ENCODE results near the gene SLC3A2. TPM values are rescaled to one million over a fixed set of nuclear protein-coding genes. Genes with fewer than 3 reads are reported as not detected.

Gene SLC3A2
- total and polyA plus RNA-seq, 2 of the 13 experiments (the other 11 are each of a cell fraction or from before 2014, with no cell fraction given) = 213 to 226 TPM

GRCh38 chr11:62841361-62842170, 39.1 kb upstream of the SLC3A2 start (continued):
- TF ChIP-seq ZNF800 (CRISPR knock-in tag; IDR thresholded peaks at IDR 0.05) (peak; percentile 91), ZNF598 (CRISPR knock-in tag; IDR thresholded peaks at IDR 0.05; ENCODE audit: borderline replicate concordance) (no peak), ZFP90 (CRISPR knock-in tag; IDR thresholded peaks at IDR 0.05; ENCODE audit: borderline replicate concordance) (0 out of 2 replicates have a peak, but pooled peaks have one; percentile 33), PCBP1 (IDR thresholded peaks at IDR 0.05; ENCODE audit: borderline replicate concordance, low read depth, low read length) (no peak), ZNF496 (CRISPR knock-in tag; IDR thresholded peaks at IDR 0.05; ENCODE audit: insufficient replicate concordance) (no peak), MAFK (conservative IDR thresholded peaks at IDR 0.05 in 1 of 2, IDR thresholded peaks at IDR 0.05 in 1 of 2; ENCODE audit: low read length in 2 of 2) (no peak), CHD4 (IDR thresholded peaks at IDR 0.05; ENCODE audit: borderline replicate concordance, low read length) (no peak), ADNP (CRISPR knock-in tag; IDR thresholded peaks at IDR 0.05) (no peak), ZNF235 (CRISPR knock-in tag; IDR thresholded peaks at IDR 0.05; ENCODE audit: borderline replicate concordance) (no peak; the same call in 1 of the 2 replicates), ZNF883 (CRISPR knock-in tag; IDR thresholded peaks at IDR 0.05; ENCODE audit: not compliant biosample characterization) (no peak), RBFOX2 (IDR thresholded peaks at IDR 0.05; ENCODE audit: low read depth, low read length) (peak; percentile 91), NFRKB (IDR thresholded peaks at IDR 0.05) (no peak), CHCHD3 (CRISPR knock-in tag; IDR thresholded peaks at IDR 0.05) (peak; percentile 55; the same call in 1 of the 2 replicates), ZSCAN20 (CRISPR knock-in tag; IDR thresholded peaks at IDR 0.05; ENCODE audit: borderline replicate concordance) (peak; percentile 55; the same call in 1 of the 2 replicates), KLF6 (CRISPR knock-in tag; IDR thresholded peaks at IDR 0.05) (peak; percentile 99)
- TF ChIP-seq, protein P1, sequence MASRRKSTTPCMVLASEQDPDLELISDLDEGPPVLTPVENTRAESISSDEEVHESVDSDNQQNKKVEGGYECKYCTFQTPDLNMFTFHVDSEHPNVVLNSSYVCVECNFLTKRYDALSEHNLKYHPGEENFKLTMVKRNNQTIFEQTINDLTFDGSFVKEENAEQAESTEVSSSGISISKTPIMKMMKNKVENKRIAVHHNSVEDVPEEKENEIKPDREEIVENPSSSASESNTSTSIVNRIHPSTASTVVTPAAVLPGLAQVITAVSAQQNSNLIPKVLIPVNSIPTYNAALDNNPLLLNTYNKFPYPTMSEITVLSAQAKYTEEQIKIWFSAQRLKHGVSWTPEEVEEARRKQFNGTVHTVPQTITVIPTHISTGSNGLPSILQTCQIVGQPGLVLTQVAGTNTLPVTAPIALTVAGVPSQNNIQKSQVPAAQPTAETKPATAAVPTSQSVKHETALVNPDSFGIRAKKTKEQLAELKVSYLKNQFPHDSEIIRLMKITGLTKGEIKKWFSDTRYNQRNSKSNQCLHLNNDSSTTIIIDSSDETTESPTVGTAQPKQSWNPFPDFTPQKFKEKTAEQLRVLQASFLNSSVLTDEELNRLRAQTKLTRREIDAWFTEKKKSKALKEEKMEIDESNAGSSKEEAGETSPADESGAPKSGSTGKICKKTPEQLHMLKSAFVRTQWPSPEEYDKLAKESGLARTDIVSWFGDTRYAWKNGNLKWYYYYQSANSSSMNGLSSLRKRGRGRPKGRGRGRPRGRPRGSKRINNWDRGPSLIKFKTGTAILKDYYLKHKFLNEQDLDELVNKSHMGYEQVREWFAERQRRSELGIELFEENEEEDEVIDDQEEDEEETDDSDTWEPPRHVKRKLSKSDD (CRISPR knock-in tag; IDR thresholded peaks at IDR 0.05; ENCODE audit: low read depth) = peak; percentile 61; the same call in 1 of the 2 replicates
- TF ChIP-seq, protein P2, sequence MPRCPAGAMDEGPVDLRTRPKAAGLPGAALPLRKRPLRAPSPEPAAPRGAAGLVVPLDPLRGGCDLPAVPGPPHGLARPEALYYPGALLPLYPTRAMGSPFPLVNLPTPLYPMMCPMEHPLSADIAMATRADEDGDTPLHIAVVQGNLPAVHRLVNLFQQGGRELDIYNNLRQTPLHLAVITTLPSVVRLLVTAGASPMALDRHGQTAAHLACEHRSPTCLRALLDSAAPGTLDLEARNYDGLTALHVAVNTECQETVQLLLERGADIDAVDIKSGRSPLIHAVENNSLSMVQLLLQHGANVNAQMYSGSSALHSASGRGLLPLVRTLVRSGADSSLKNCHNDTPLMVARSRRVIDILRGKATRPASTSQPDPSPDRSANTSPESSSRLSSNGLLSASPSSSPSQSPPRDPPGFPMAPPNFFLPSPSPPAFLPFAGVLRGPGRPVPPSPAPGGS (CRISPR knock-in tag; IDR thresholded peaks at IDR 0.05) = no peak
- TF ChIP-seq, protein P3, sequence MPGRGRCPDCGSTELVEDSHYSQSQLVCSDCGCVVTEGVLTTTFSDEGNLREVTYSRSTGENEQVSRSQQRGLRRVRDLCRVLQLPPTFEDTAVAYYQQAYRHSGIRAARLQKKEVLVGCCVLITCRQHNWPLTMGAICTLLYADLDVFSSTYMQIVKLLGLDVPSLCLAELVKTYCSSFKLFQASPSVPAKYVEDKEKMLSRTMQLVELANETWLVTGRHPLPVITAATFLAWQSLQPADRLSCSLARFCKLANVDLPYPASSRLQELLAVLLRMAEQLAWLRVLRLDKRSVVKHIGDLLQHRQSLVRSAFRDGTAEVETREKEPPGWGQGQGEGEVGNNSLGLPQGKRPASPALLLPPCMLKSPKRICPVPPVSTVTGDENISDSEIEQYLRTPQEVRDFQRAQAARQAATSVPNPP (CRISPR knock-in tag; IDR thresholded peaks at IDR 0.05) = peak; percentile 86; the same call in 1 of the 2 replicates
- TF ChIP-seq, protein P4, sequence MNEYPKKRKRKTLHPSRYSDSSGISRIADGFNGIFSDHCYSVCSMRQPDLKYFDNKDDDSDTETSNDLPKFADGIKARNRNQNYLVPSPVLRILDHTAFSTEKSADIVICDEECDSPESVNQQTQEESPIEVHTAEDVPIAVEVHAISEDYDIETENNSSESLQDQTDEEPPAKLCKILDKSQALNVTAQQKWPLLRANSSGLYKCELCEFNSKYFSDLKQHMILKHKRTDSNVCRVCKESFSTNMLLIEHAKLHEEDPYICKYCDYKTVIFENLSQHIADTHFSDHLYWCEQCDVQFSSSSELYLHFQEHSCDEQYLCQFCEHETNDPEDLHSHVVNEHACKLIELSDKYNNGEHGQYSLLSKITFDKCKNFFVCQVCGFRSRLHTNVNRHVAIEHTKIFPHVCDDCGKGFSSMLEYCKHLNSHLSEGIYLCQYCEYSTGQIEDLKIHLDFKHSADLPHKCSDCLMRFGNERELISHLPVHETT (CRISPR knock-in tag; conservative IDR thresholded peaks at IDR 0.05) = peak; percentile 92
